ENCODE results near the gene PLPPR4. TPM values are rescaled to one million over a fixed set of nuclear protein-coding genes. Genes with fewer than 3 reads are reported as not detected.
"Not testable (repeated sequence)": the region's sequence is repeated elsewhere in the genome, so short reads cannot be mapped to it uniquely, and the experiment has no call there.

PLPPR4 gene
- total RNA-seq, 1 experiment from 2014 or later, result 0.20 TPM

GRCh38 chr1:99251308-99251707, 13.0 kb upstream of the PLPPR4 start:
- no peak overlapping the region for H3K4me3 ChIP-seq
- no peaks in the 10 kb centered on the region for H3K36me3 ChIP-seq
- no peaks in the 10 kb centered on the region; the same call in 1 of the 2 replicates for H3K9me3 ChIP-seq
- no peaks in the 10 kb centered on the region for H3K27me3 ChIP-seq
- DNase-seq, result no peak

GRCh38 chr1:99252630-99253029, 11.7 kb upstream of the PLPPR4 start:
- Histone ChIP-seq H3K27me3 (no peaks in the 10 kb centered on the region), H3K9me3 (no peaks in the 10 kb centered on the region), H3K36me3 (no peaks in the 10 kb centered on the region), H3K4me3 (no peak overlapping the region)
- no peak for DNase-seq

GRCh38 chr1:99260402-99260801, 3.9 kb upstream of the PLPPR4 start:
- not testable (repeated sequence) for H3K36me3 ChIP-seq, H3K9me3 ChIP-seq, DNase-seq, H3K27me3 ChIP-seq, H3K4me3 ChIP-seq

GRCh38 chr1:99265124-99265523, 832 bp downstream of the PLPPR4 start:
- no peak for DNase-seq
- no peaks in the 10 kb centered on the region for H3K36me3 ChIP-seq
- H3K27me3 ChIP-seq, result no peaks in the 10 kb centered on the region
- H3K9me3 ChIP-seq, result no peaks in the 10 kb centered on the region
- no peak overlapping the region for H3K4me3 ChIP-seq

GRCh38 chr1:99266726-99267125, 2.4 kb downstream of the PLPPR4 start:
- no peaks in the 10 kb centered on the region for H3K27me3 ChIP-seq
- no peaks in the 10 kb centered on the region for H3K9me3 ChIP-seq
- no peak overlapping the region for H3K4me3 ChIP-seq
- no peak for DNase-seq
- H3K36me3 ChIP-seq, result no peaks in the 10 kb centered on the region

- Histone ChIP-seq H3K36me3 (no peaks in the 10 kb centered on the region), H3K4me3 (no peak overlapping the region), H3K27me3 (no peaks in the 10 kb centered on the region), H3K9me3 (peaks cover under 1% of the 10 kb centered on the region; the same call in 1 of the 2 replicates)
- no peak for DNase-seq
These were observed 3.7 kb downstream of the PLPPR4 start for GRCh38 chr1:99268021-99268420.

- Histone ChIP-seq H3K36me3 (no peaks in the 10 kb centered on the region), H3K4me3 (no peak overlapping the region), H3K27me3 (no peaks in the 10 kb centered on the region), H3K9me3 (peaks cover 5% of the 10 kb centered on the region; the same call in 1 of the 2 replicates)
- no peak for DNase-seq
These were observed 5.0 kb downstream of the PLPPR4 start for GRCh38 chr1:99269321-99269720.

GRCh38 chr1:99270646-99271045, 6.4 kb downstream of the PLPPR4 start:
- Histone ChIP-seq H3K9me3 (peaks cover 5% of the 10 kb centered on the region; the same call in 1 of the 2 replicates), H3K27me3 (no peaks in the 10 kb centered on the region), H3K4me3 (no peak overlapping the region), H3K36me3 (no peaks in the 10 kb centered on the region)
- no peak for DNase-seq

GRCh38 chr1:99271249-99271648, 7.0 kb downstream of the PLPPR4 start:
- no peaks in the 10 kb centered on the region for H3K36me3 ChIP-seq
- H3K4me3 ChIP-seq, result no peak overlapping the region
- H3K27me3 ChIP-seq, result no peaks in the 10 kb centered on the region
- no peak for DNase-seq
- peaks cover 5% of the 10 kb centered on the region; the same call in 1 of the 2 replicates for H3K9me3 ChIP-seq

GRCh38 chr1:99277066-99277465, 12.8 kb downstream of the PLPPR4 start:
- DNase-seq, result no peak
- H3K4me3 ChIP-seq, result no peak overlapping the region
- no peaks in the 10 kb centered on the region for H3K36me3 ChIP-seq
- H3K9me3 ChIP-seq, result peaks cover 5% of the 10 kb centered on the region; the same call in 1 of the 2 replicates
- no peaks in the 10 kb centered on the region for H3K27me3 ChIP-seq

- H3K36me3 ChIP-seq, result no peaks in the 10 kb centered on the region
These were observed 15.2 kb downstream of the PLPPR4 start for GRCh38 chr1:99279525-99279924.

GRCh38 chr1:99281105-99281504, 16.8 kb downstream of the PLPPR4 start:
- H3K36me3 ChIP-seq, result no peaks in the 10 kb centered on the region
- no peak overlapping the region for H3K4me3 ChIP-seq
- no peaks in the 10 kb centered on the region for H3K27me3 ChIP-seq
- DNase-seq, result no peak
- no peaks in the 10 kb centered on the region for H3K9me3 ChIP-seq

More at GRCh38 chr1:99279525-99279924, 15.2 kb downstream of the PLPPR4 start:
- Histone ChIP-seq H3K27me3 (no peaks in the 10 kb centered on the region), H3K4me3 (no peak overlapping the region), H3K9me3 (no peaks in the 10 kb centered on the region)
- no peak for DNase-seq

- Histone ChIP-seq H3K27me3 (no peaks in the 10 kb centered on the region), H3K9me3 (no peaks in the 10 kb centered on the region), H3K4me3 (no peak overlapping the region), H3K36me3 (no peaks in the 10 kb centered on the region)
- no peak for DNase-seq
These were observed 18.2 kb downstream of the PLPPR4 start for GRCh38 chr1:99282536-99282935.

- not testable (repeated sequence) for H3K27me3 ChIP-seq, H3K36me3 ChIP-seq, DNase-seq, H3K9me3 ChIP-seq, H3K4me3 ChIP-seq
These were observed 19.2 kb downstream of the PLPPR4 start for GRCh38 chr1:99283521-99283920.

GRCh38 chr1:99292886-99293285, 28.6 kb downstream of the PLPPR4 start:
- Histone ChIP-seq H3K27me3 (no peaks in the 10 kb centered on the region), H3K9me3 (0 out of 2 replicates have a peak, but pooled peaks cover 3% of the 10 kb centered on the region), H3K36me3 (no peaks in the 10 kb centered on the region), H3K4me3 (no peak overlapping the region)
- no peak for DNase-seq

GRCh38 chr1:99297923-99298322, 33.6 kb downstream of the PLPPR4 start:
- H3K36me3 ChIP-seq, result no peaks in the 10 kb centered on the region
- no peaks in the 10 kb centered on the region for H3K9me3 ChIP-seq
- H3K4me3 ChIP-seq, result no peak overlapping the region
- H3K27me3 ChIP-seq, result no peaks in the 10 kb centered on the region
- no peak for DNase-seq

GRCh38 chr1:99304725-99305282, 40.5 kb downstream of the PLPPR4 start:
- Histone ChIP-seq H3K36me3 (no peaks in the 10 kb centered on the region), H3K9me3 (no peaks in the 10 kb centered on the region), H3K27me3 (no peaks in the 10 kb centered on the region), H3K4me3 (no peak overlapping the region)
- DNase-seq, result no peak

GRCh38 chr1:99305626-99306025, 41.3 kb downstream of the PLPPR4 start:
- Histone ChIP-seq H3K9me3 (no peaks in the 10 kb centered on the region), H3K27me3 (no peaks in the 10 kb centered on the region), H3K4me3 (no peak overlapping the region), H3K36me3 (no peaks in the 10 kb centered on the region)
- no peak for DNase-seq
